Fibroblast of mammary gland (primary cell): Measurements from ENCODE around the gene APLF.
A peak's percentile ranks its signal among the peaks of the same experiment; 100 is the strongest.

Source experiments
- DNase-seq: peaks from one replicate; pipeline ENCODE4 v3.0.0-alpha.2; 2010; ENCODE audit warnings: low read depth
- H3K4me3 ChIP-seq: 2 replicates; pipeline ENCODE4 v1.5.1; 2011; ENCODE audit warnings: low read depth, mild to moderate bottlenecking, low read length, moderate library complexity; ENCODE audit not compliant: control insufficient read depth
- TF ChIP-seq, protein P1 (sequence below): conservative IDR thresholded peaks from 2 replicates; pipeline ENCODE4 v1.5.1; 2011; ENCODE audit warnings: low read depth, low read length, inconsistent platforms; ENCODE audit not compliant: control insufficient read depth, insufficient read depth

Gene APLF, protein sequence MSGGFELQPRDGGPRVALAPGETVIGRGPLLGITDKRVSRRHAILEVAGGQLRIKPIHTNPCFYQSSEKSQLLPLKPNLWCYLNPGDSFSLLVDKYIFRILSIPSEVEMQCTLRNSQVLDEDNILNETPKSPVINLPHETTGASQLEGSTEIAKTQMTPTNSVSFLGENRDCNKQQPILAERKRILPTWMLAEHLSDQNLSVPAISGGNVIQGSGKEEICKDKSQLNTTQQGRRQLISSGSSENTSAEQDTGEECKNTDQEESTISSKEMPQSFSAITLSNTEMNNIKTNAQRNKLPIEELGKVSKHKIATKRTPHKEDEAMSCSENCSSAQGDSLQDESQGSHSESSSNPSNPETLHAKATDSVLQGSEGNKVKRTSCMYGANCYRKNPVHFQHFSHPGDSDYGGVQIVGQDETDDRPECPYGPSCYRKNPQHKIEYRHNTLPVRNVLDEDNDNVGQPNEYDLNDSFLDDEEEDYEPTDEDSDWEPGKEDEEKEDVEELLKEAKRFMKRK

DNA sequence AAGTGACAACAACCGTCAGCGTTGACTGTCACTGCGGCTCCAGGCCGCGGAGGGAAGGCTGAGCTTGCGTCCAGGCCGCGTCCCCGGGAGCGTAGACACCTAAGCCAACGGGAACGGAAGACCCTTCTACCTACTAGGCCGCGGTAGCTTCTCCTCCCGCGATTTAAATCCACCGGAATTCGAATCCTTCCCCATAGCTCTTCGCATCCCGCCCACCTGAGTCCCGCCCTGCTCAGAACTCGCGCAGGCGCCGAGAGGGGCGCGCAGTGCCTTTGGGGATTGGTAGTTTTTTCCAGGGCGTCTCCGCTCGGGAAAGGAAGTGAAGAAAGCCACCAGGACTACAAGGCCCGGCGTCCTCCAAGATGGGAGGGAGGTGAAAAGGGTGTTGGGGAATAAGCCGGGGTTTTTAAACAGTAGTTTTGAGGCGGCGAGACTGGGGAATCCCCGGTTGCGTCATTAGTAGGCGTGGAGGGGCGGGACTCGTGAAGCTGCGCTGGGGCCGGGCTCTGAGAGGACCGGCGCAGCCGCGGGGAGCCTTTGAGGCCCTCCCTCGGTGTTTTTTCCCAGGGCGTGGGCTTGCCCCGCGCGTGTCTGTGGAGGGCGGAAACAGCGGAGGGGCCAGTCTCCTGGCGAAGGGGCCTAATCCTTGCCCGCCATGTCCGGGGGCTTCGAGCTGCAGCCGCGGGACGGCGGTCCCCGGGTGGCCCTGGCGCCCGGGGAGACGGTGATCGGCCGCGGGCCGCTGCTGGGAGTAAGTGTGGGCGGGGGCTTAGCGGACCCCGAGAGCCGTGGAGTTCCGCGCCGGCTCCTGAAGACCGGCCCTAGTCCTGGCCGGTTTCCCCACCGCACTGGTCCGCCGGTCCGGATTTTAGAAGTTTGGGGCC, at the start of gene APLF, which contains the start of gene FBXO48:
Gene APLF (plus strand): TSS at position 509 of the 884 bp plus-strand sequence. CDS start 147 bp downstream, at position 656.
Gene FBXO48 (minus strand): TSS at position 218 of the 884 bp plus-strand sequence. CDS start 2,149 bp downstream, outside the sequence.
- TF ChIP-seq, protein P1, sequence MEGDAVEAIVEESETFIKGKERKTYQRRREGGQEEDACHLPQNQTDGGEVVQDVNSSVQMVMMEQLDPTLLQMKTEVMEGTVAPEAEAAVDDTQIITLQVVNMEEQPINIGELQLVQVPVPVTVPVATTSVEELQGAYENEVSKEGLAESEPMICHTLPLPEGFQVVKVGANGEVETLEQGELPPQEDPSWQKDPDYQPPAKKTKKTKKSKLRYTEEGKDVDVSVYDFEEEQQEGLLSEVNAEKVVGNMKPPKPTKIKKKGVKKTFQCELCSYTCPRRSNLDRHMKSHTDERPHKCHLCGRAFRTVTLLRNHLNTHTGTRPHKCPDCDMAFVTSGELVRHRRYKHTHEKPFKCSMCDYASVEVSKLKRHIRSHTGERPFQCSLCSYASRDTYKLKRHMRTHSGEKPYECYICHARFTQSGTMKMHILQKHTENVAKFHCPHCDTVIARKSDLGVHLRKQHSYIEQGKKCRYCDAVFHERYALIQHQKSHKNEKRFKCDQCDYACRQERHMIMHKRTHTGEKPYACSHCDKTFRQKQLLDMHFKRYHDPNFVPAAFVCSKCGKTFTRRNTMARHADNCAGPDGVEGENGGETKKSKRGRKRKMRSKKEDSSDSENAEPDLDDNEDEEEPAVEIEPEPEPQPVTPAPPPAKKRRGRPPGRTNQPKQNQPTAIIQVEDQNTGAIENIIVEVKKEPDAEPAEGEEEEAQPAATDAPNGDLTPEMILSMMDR: no peak
- peak; percentile 99 for DNase-seq
- H3K4me3 ChIP-seq: peak within 1 kb of the TSS; percentile 95

DNA sequence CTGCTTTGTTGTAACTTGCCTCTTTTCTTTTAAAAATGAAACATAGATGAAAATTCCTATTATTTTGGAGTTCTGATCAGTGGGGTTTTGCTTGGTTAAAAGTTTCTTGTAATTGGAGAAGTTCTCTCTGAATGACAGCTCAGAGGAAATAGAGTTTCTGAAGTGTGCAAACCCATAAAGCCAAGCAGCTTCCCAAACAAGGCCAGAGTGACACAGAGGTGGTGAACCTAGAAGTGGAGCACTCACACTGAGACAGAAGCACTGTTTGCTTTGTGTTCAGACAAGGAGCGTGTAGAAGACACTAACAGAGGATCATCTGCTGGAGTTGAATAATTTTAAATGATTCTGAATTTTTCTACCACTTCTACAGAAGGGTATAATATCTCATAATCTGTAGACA, 49.5 kb upstream of the APLF start:
- TF ChIP-seq, protein P1: no peak
- H3K4me3 ChIP-seq: no peak overlapping the region
- no peak for DNase-seq

DNA sequence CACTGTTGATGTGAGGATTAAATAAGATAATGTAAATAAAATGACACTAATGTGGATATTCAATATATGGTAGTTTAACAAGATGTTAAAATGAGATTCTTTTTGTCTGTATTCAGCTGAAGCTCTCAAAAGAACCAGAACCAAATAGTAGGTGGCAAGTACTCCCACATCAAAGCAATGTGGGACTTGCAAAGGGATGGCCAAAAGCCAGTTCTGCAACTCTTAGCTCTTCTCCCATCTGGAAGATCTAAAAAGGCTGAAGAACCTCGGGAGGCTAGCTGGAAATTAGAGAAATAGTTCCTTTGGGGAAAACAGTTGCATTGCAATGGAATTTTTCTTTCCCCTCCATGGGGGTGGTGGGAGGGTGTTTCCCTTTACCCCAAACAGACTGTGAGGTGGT, 49.0 kb upstream of the APLF start:
- H3K4me3 ChIP-seq: no peak overlapping the region
- DNase-seq: no peak
- TF ChIP-seq, protein P1: no peak

DNA sequence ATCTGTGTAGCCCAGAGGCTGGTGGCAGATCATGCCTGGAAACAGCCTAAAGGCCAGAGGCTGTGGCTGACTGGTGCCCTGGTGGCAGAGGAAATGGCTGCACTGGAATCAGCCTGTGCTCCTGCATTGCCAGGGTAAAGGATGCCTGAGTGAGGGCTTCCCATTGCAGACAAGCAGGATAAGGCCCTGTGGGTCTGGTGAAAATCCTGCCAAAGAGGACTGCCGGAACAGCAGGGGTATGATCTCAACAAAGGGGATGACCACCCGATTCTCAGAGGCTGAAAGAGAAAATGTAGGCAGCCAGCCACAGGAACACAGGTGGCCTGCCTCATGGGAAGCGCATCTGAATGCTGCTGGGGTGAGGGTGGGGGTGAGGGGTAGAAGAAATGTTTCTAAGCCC, 48.5 kb upstream of the APLF start:
- H3K4me3 ChIP-seq: no peak overlapping the region
- DNase-seq: no peak
- TF ChIP-seq, protein P1: no peak

DNA sequence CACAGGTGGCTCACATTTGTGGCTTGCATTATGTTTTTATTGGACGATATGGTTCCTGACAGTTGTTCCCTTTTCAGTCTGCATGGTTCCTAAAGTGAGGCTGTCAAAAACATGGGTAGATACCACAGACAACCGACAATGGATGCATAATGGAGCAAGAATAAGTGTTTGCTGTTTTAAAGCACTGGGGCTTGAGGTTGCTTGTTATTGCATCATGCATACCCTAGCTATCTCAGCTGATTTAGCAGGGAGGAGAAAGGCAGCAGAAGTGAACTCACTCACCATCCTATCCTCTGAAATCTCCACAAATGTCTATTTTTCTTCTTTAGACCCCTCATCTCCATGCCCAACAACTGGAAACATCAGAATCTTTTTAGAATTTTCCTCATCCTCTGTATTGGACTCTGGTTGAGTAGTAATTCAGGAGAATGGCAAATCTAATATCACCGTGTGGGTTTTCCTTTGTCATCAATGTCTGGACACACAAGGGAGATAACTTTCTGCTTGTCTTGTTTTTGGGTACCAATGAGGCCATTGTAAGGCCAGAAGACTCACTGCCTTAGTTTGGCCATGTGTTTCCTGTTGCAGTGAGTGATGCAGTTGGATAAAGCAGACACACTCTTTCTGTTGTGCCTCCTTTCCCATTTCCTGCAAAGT, 47.0 kb upstream of the APLF start:
- TF ChIP-seq, protein P1: no peak

DNA sequence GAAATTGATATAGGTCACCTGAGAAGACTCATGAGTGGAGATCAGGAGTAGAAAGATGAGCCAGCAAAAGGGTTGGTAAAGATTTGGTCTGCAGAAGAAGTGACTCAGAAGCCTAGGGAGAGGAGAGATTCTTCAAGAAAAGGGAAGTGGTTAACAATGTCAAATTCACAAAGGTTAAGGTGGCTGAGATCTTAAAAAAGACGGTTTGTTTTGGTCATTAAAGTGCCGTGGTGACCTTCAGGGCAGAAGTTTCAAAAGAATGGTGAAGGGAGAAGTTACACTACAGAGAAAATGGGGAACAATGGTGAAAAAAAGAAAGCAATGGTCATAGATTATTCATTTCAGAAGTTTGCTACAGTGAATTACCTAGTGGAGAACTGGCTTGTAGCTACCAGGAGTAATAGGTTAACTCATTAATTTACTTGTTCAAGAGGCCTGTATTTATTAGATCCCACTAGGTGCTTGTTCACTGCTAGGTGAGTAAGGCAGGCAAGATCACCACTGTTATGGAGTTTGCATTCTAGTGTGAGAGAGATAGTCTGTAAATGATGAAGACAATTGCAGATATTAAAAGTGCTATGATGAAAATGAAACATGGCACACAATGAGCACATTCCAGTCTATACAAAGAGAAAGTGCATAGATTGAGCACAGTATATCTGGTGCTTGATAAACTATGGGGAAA, 43.3 kb upstream of the APLF start:
- TF ChIP-seq, protein P1: no peak
- no peak overlapping the region for H3K4me3 ChIP-seq

More for the DNA sequence above, 47.0 kb upstream of the APLF start:
- no peak for DNase-seq
- H3K4me3 ChIP-seq: no peak overlapping the region

More for the DNA sequence above, 43.3 kb upstream of the APLF start:
- no peak for DNase-seq
